Neuron (in vitro differentiated cells): ENCODE data around the gene ZCCHC9.
"Not testable (repeated sequence)": the region's sequence is repeated elsewhere in the genome, so short reads cannot be mapped to it uniquely, and the experiment has no call there.

ENCODE experiments used
- H2AFZ ChIP-seq: one replicate; pipeline ENCODE4 v1.6.1; 2013; ENCODE audit warnings: low read depth, mild to moderate bottlenecking, inconsistent platforms, low read length, moderate library complexity
- H3K27me3 ChIP-seq: one replicate; pipeline ENCODE4 v1.6.1; 2013; ENCODE audit warnings: low read length; ENCODE audit not compliant: insufficient read depth
- H3K36me3 ChIP-seq: one replicate; pipeline ENCODE4 v1.6.1; 2013; ENCODE audit warnings: low read length; ENCODE audit not compliant: insufficient read depth
- H3K4me1 ChIP-seq: one replicate; pipeline ENCODE4 v1.6.1; 2013; ENCODE audit warnings: low read length; ENCODE audit not compliant: insufficient read depth
- H3K4me3 ChIP-seq: 2 replicates; pipeline ENCODE4 v1.5.1; 2013; ENCODE audit warnings: mild to moderate bottlenecking, low read length, moderate library complexity
- H3K9me3 ChIP-seq: one replicate; pipeline ENCODE4 v1.6.1; 2013; ENCODE audit warnings: low read length

The ZCCHC9 gene

DNA sequence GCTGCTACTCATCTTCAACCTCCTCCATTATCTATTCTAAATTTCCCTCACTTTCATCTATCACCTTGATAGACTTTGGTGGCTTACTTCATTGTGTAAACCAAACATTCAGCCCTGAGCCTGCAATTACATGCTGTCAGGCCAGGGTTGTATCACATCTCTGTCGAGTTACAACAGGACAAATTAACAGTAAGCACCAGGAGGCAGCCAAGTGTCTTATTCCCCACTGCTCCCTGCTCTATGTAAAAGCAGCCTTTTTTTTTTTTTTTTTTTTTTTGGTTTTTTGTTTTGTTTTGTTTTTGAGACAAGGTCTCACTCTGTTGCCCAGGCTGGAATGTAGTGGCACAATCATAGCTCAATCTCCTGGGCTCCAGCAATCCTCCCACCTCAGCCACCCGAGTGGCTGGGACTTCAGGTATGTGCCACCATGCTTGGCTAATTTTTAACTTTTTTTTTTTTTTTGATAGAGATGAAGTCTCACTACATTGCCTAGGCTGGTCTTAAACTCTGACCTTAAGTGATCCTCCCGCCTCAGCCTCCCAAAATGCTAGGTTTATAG is 15.2 kb upstream of the ZCCHC9 start:
- no peak overlapping the region for H2AFZ ChIP-seq
- H3K36me3 ChIP-seq, result no peaks in the 10 kb centered on the region
- H3K27me3 ChIP-seq, result no peaks in the 10 kb centered on the region
- H3K4me3 ChIP-seq, result no peak overlapping the region
- H3K4me1 ChIP-seq, result no peaks in the 10 kb centered on the region
- peaks cover 4% of the 10 kb centered on the region for H3K9me3 ChIP-seq

DNA sequence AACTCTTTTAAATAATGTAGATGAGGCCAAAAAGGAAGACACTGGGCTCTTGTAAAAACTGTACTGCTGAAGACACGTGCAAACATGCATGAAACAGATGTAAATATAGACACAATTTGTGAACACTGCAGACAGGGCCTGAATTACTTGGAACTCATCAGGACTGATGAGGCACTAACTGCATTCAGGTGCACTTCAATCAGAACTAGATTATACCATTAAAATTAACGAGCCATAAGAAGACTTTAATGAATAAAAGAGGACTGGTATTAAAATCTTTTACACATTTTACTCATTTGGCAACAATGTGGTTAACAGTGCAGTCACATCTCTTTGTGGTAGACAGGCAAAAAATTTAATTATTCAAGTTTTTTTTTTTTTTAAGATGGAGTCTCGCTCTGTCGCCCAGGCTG is 13.4 kb upstream of the ZCCHC9 start:
- no peaks in the 10 kb centered on the region for H3K36me3 ChIP-seq
- peaks cover 11% of the 10 kb centered on the region for H3K9me3 ChIP-seq
- H3K27me3 ChIP-seq, result no peaks in the 10 kb centered on the region
- no peaks in the 10 kb centered on the region for H3K4me1 ChIP-seq
- no peak overlapping the region for H3K4me3 ChIP-seq
- no peak overlapping the region for H2AFZ ChIP-seq

DNA sequence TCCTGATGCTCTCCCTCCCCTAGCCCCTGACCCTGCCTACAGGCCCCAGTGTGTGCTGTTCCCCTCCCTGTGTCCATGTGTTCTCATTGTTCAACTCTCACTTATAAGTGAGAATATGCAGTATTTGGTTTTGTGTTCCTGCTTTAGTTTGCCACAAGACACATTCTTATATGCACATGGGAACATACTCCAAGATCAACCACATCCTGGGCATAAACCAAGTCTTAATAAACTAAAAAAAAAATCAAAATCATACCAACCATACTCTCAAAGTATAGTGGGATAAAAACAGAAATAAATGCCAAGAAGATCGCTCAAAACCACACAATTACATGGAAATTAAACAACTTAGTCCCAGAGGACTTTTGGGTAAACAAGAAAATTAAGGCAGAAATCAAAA is 11.2 kb upstream of the ZCCHC9 start:
- Histone ChIP-seq H2AFZ (no peak overlapping the region), H3K4me1 (no peaks in the 10 kb centered on the region), H3K9me3 (peaks cover 21% of the 10 kb centered on the region), H3K36me3 (no peaks in the 10 kb centered on the region), H3K27me3 (no peaks in the 10 kb centered on the region), H3K4me3 (no peak overlapping the region)

- H3K27me3 ChIP-seq, result no peaks in the 10 kb centered on the region
Measured at GRCh38 chr5:81292130-81292529, 9.3 kb upstream of the ZCCHC9 start.

DNA sequence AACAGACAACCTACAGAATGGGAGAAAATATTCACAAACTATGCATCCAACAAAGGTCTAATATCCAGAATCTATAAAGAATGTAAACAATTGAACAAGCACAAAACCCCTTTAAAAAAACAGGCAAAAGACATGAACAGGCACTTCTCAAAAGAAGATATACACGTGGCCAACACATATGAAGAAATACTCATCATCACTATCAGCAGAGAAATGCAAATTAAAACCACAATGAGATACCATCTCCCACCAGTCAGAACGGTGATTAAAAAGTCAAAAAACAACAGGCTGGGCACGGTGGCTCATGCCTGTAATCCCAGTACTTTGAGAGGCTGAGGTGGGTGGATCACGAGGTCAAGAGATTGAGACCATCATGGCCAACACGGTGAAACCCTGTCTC is 7.4 kb upstream of the ZCCHC9 start:
- H3K4me1 ChIP-seq, H3K36me3 ChIP-seq, H3K27me3 ChIP-seq, H2AFZ ChIP-seq, H3K4me3 ChIP-seq: not testable (repeated sequence)
- H3K9me3 ChIP-seq, result peaks cover 21% of the 10 kb centered on the region

More at GRCh38 chr5:81292130-81292529, 9.3 kb upstream of the ZCCHC9 start:
- Histone ChIP-seq H3K9me3 (peaks cover 21% of the 10 kb centered on the region), H3K36me3 (no peaks in the 10 kb centered on the region), H3K4me1 (no peaks in the 10 kb centered on the region), H3K4me3 (no peak overlapping the region), H2AFZ (no peak overlapping the region)

- Histone ChIP-seq H3K27me3 (no peaks in the 10 kb centered on the region), H3K36me3 (no peaks in the 10 kb centered on the region), H3K9me3 (peaks cover 11% of the 10 kb centered on the region), H3K4me1 (peaks cover 11% of the 10 kb centered on the region), H2AFZ (no peak overlapping the region), H3K4me3 (no peak overlapping the region)
Measured at GRCh38 chr5:81297531-81297930, 3.9 kb upstream of the ZCCHC9 start.

- H3K27me3 ChIP-seq, result no peaks in the 10 kb centered on the region
- peak overlapping the region; percentile 45 for H2AFZ ChIP-seq
- peaks cover 9% of the 10 kb centered on the region for H3K36me3 ChIP-seq
- no peaks in the 10 kb centered on the region for H3K9me3 ChIP-seq
- H3K4me3 ChIP-seq, result peak overlapping the region; percentile 84
- peaks cover 13% of the 10 kb centered on the region for H3K4me1 ChIP-seq
Measured at GRCh38 chr5:81300921-81301270, 491 bp upstream of the ZCCHC9 start.

DNA sequence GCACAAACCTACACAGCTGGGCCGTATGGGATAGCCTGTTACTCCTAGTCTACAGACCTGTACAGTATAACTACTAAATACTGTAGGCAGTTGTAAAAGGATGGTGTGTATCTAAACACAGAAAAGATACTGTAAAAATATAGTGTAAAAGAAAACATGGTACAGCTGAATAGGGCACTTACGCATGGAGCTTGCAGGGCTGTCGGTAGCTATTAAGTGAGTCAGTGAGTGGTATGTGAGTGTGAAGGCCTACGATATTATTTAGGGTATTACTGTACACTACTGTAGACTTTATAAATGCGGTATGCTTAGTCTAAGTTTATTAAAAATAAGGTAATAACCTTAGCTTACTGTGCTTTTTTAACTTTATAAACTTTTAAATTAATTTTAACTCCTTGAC is 1.2 kb downstream of the ZCCHC9 start:
- H3K27me3 ChIP-seq, result no peaks in the 10 kb centered on the region
- H3K9me3 ChIP-seq, result no peaks in the 10 kb centered on the region
- peaks cover 13% of the 10 kb centered on the region for H3K4me1 ChIP-seq
- H2AFZ ChIP-seq, result no peak overlapping the region
- H3K36me3 ChIP-seq, result peaks cover 10% of the 10 kb centered on the region
- peak overlapping the region; percentile 84 for H3K4me3 ChIP-seq

- no peak overlapping the region for H2AFZ ChIP-seq
- H3K27me3 ChIP-seq, result no peaks in the 10 kb centered on the region
- H3K4me3 ChIP-seq, result no peak overlapping the region
- peaks cover 12% of the 10 kb centered on the region for H3K36me3 ChIP-seq
- no peaks in the 10 kb centered on the region for H3K9me3 ChIP-seq
- peaks cover 13% of the 10 kb centered on the region for H3K4me1 ChIP-seq
Measured at GRCh38 chr5:81303563-81303962, 2.2 kb downstream of the ZCCHC9 start.

GRCh38 chr5:81305785-81306184 is 4.4 kb downstream of the ZCCHC9 start:
- H3K4me3 ChIP-seq, result no peak overlapping the region
- H3K9me3 ChIP-seq, result no peaks in the 10 kb centered on the region
- no peaks in the 10 kb centered on the region for H3K27me3 ChIP-seq
- peaks cover 24% of the 10 kb centered on the region for H3K36me3 ChIP-seq
- peaks cover 6% of the 10 kb centered on the region for H3K4me1 ChIP-seq
- no peak overlapping the region for H2AFZ ChIP-seq

DNA sequence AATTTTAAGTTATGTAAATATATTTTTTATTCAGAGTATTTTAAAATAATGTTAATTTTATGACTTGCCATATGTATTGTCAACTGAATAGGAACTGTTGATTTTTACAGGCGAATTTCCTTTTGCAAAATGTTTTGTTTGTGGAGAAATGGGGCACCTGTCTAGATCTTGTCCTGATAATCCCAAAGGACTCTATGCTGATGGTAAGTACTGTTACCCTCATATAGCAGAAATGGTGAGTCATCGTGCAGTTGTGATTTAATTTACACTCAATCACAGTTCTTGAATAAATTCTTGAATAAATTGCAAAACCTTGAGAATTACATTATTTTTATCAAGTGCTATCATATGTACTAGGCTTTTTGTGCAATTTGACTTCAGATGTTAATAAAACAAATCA is 7.4 kb downstream of the ZCCHC9 start:
- Histone ChIP-seq H3K9me3 (no peaks in the 10 kb centered on the region), H3K4me1 (no peaks in the 10 kb centered on the region), H3K4me3 (no peak overlapping the region), H3K36me3 (peaks cover 50% of the 10 kb centered on the region), H2AFZ (no peak overlapping the region), H3K27me3 (no peaks in the 10 kb centered on the region)

- Histone ChIP-seq H3K4me3 (no peak overlapping the region), H3K36me3 (peaks cover 45% of the 10 kb centered on the region), H3K27me3 (no peaks in the 10 kb centered on the region), H3K9me3 (no peaks in the 10 kb centered on the region), H3K4me1 (peaks cover 8% of the 10 kb centered on the region), H2AFZ (no peak overlapping the region)
Measured at GRCh38 chr5:81310402-81311063, 9.1 kb downstream of the ZCCHC9 start.

GRCh38 chr5:81313278-81313677 is 11.9 kb downstream of the ZCCHC9 start:
- Histone ChIP-seq H2AFZ (no peak overlapping the region), H3K4me1 (peaks cover 9% of the 10 kb centered on the region), H3K9me3 (no peaks in the 10 kb centered on the region), H3K27me3 (no peaks in the 10 kb centered on the region), H3K4me3 (no peak overlapping the region), H3K36me3 (peaks cover 41% of the 10 kb centered on the region)

GRCh38 chr5:81313686-81314085 is 12.3 kb downstream of the ZCCHC9 start:
- Histone ChIP-seq H3K4me3 (no peak overlapping the region), H2AFZ (no peak overlapping the region), H3K27me3 (no peaks in the 10 kb centered on the region), H3K4me1 (peaks cover 9% of the 10 kb centered on the region), H3K36me3 (peaks cover 38% of the 10 kb centered on the region), H3K9me3 (no peaks in the 10 kb centered on the region)
